ENCODE data around the gene CEP131.

The CEP131 gene

DNA sequence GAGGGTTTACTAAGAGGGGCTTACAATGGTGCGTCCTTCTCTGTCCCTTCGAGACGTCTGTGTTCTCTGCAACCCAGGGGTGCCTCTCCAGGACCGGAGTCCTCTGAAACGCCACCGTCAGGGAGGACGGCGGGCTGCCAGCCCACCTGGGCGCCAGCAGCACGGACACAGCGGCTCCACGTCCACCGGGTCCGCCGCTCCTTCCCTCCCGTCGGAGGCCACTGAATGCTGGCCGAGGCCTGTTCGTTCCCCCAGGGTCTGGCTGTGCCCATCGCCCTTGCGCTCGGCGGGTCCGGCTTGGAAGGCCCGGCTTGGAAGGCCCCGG, 15.7 kb upstream of the CEP131 start:
- no peak for DNase-seq

DNA sequence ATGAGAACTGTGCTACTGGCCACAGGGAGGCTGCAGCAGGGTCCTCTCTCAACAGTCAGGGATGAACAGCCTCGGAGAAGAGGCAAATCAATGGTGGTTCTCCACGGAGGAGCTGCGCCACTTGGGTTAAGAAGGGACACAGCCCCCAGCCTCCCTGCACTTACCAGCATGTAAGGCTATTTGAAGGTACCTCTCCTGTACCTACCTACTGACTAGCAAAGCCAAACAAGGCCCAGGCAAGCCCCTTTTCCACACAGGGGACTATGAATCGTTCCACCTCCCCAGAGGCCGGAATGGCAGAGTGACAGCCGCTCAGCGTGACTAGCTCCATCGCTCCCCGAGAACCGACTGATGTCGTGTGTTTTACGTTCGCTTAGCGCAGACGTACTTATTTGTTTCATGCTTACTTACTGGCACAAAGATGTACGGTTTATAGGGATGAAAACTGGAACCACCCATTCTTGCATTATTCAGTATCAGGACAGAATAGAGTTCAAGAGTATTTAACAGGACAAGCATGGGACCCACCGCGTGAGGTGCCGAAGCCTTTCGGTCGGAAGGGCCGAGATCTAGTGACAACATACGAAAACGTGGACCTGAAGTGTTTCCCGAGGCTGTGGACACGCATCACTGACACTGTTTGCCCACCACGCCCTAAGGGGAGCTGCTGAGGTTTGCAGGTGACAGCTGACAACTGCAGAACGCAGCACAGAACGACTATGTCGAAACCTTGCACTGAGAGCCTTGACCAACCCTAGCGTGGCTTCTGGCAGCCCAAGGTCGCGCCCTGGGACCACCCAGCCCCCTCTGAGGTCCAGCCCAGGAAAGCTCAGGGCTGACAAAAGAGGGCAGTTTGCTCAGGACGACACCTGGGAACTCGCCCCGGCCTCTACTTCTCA, 15.1 kb upstream of the CEP131 start:
- DNase-seq: no peak

DNA sequence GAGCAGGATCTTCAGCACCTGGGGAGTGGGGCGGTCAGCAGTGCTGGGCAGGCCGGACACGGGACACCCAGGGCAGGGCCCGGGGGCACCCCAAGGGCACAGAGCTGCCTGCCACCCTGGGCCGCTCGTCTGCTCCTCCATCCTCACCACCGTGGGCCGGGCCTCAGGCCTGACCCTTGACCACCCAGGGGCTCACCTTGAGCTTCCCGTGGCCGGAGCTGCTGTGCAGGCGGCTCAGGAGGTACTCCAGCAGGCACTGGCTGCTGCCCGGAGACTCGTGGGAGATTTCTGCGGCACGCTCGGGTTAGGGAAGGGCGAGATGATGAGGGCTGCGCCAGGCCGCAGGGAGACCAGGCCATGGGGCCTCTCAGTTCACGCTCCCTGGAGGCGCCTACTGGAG, 14.0 kb upstream of the CEP131 start:
- DNase-seq: no peak

DNA sequence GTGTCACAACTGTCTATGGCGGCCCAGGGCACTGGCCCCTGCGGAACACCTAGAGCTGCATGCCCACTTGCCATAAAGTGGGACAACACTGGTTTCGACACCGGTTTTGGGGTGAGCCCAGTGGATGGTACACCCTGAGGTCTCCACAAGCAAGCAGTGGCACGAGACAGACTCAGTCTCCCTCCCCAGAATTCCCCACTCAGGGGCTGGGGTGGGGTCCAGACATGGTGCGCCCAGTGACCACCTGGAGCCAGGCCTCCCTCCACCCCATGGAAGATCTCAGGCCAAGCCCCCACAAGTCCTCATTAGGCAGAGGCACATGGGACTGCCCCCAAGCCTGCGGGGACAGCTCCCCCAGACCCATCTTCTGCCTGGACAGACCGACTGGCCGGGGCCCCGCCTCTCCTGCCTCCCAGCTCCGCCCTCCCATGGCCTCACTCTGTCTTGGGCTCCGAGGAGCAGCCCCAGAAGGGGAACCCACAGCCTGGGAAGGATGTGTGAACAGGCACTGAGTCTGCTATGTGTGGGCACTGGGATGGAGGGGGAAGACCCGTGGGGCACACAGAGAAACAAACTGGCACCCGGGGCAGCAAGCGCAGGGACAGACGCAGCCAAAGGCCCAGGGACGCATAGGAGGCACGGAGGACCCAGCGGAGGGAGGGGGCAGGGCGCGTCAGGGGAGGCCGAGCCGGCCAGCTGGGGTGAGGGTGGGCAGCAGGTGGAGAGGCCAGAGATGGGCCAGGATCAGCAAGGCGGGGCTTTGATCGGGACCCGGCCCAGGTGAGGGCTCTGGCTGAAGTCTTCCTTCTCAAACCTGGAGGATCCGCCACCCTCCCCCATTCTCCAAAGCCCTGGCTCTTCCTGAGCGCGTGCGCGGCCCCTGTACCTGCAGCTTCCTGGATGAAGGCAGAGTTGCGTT, 13.3 kb upstream of the CEP131 start:
- peak in 2 of 3 donors; percentile 36 to 47 for DNase-seq

DNA sequence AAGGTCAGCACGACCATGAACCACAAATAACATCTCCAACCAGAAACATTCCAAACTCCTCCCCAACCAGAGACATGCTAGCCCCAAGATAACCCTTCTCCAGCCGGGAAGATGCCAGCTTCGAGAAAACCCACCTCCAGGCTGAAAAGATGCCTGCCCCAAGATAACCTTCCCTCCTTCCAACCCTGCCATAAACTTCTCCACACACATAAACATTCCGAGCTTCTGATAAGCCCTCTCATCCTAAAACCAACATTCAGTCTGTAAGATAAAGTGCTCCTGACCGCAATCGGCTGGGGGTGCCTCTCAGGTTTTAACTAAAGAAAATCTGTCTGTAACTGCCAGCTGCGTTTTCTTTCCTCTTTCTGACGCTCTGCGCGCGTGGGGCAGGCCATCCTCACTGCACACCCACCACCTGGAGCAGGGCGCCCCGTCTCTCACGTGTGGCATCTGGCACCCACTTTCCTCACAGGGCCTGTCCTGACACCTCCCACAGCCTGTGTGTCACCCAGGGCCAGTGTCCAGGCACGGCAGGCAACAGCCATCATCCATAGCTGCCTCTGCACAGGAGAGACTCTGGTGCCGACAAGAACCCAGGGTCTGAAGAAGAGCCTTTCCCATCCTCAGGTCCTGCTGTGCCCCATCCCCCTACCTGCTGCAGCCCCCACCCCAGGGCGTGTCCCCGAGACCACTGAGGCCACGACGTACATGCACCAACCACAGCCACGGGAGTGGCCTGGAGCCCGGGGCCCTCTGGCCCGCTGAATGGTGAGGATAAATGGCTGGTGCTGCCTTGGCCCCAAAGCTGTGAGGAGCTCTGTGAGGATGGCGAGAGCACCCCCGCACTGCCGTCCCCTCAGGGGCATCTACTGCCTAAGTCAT, 12.4 kb upstream of the CEP131 start:
- no peak for DNase-seq

DNA sequence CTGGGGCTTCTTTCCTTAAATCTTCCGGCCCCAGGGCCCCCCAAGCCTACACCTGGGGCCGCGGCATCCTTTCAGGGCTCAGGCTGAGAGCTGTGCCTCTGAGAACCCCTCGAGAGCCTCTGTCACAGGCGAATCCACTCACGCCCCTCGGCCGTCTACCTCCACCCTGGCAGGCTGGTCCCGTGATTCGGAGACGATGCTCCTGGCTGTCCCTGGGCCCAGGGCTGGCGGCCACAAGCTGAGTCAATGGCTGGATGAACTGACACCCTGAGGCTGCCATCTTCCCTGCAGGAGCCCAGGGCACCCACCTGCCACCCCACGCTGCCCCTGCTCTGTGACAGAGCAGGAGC, 11.7 kb upstream of the CEP131 start:
- DNase-seq: no peak

DNA sequence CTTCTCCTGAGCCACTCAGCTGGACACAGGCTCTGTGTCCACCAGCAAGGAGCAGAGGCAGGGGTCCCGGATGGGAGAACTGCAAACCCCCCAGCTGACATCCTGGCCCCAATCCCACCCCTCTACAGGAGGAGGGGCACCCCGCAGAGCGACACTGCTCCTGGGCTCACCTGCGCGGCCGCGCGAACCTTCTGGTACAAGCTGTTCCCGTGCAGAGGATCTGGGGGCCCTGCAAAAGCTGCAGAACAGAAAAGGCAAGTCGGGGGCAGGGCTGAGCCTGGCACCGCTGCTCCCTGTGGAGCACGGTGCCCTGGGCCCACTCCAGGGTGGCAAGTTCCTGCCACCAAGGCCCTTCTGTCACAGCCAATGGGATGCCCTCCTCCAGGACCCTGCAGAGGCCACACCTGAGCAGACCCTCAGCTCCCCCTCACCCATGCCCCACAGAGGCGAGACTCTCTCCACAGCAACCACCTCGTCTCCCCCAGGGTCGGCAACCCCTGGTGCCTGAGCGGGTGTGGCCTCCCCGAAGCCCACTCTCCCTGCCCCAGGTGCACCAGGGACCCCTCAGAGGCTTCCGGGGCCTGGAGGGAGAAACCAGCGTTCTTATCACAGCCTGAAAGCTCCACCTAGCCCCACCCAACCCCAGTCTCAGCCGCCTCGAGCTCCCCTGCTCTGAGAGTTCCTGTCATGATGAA, 11.2 kb upstream of the CEP131 start:
- DNase-seq: no peak

DNA sequence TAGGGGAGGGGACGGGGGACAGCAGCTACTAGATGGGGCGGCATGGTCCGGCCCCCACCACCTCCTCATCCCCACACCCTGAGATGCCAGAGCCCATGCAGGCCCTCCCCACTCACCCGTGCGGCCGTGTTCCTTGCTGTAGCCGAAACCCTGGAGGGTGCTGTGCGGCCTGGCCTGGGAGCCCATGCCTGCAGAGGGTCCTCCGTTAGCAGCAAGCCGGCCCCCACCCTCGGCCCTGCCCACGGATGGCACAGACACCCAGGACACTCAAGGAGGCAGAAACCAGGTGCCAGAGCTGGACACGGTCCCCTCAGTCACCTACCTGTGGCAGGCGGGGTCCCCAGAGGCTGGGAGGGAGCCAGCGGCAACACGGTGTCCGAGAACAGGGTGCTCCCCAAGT, 10.6 kb upstream of the CEP131 start:
- no peak for DNase-seq

DNA sequence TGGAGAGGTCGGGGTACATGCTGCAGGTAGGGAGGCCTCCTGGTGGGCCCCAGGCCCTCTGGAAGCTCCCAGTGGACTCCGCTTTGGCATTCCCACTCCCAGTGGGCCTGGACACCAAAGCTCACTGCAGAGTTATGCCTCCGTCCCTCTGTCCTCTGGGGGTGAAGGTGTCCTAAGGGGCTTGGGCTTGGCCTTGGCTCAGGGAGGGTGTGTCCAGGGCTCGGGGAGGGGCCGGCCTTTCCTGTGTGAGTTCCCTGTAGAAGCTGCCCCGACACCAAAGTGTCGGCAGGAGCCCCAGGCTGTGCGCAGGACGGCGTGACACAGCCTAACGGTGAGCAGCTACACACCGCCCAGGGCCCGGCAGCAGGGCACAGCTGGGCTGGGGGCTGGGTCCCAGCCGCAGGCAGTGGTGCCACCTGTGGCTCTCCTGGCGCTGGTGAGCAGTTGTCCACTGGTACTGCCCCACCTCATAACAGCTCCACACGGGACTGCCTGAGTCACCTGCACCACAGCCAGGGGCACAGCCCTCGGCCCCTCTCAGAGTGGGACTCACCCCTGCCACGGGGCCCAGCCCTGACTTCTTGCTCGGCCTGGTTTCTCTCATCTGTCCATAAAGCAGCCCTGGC, 10.0 kb upstream of the CEP131 start:
- DNase-seq: no peak

DNA sequence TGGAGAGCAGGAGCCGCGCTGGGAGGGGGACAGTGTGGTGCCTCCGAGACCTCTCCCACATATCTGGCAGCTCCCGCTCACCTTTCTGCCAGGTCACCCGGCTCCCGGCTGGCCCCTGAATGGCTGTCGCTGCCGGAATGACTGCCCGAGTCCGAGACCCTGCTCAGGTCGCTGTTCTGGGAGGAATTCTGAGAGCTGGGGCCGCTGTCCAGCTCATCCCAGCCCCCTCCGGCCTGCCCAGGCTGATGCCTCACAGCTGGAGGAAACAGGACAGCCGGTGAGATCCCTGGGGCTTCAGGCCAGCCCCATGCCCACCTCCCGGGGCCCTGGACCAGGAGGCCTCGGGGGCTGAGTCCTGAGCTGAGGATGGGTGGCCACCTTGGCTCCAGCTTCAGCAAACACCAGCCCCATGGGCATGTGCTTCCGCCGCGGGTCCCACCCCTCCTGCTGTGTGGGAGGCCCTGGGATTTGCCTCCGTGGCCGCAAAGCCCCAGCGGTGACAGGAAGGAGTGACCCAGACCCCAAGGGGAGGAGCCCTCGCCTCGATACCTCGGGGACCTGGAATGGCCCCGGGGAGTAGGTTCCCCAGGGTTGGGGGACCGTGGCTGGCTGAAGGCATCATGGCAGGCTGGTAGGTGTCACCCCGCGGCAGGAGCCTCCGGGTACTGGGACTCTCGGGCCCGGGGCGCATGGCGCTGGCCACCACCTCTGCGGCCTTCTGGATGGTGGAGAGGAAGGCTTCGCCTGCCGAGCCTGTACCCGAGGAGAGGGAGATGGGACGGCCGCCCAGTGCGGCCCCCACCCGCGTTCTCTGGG, 9.2 kb upstream of the CEP131 start:
- DNase-seq: no peak

DNA sequence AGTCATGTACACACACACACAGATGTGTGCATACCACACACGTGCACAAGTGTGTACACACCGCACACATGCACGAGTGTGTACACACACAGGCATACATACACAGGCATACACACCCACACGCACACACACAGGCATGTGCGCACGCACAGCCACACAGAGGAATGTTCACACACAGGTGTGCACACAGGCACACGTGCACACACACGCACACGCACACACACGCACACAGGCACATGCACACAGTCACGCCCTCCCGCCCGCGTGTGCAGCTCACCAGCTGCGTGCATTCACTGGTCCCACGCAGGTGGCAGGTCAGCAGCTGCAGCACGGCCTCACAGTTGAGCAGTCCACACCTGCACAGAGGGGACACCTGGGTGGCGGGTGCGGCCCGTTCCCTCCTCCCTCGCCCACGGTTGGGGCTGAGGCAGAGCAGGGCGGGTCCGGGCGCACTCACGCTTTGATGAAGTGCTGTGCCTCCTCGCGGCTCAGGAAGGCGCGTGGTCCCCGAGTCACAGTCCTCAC, 8.4 kb upstream of the CEP131 start:
- DNase-seq: no peak

DNA sequence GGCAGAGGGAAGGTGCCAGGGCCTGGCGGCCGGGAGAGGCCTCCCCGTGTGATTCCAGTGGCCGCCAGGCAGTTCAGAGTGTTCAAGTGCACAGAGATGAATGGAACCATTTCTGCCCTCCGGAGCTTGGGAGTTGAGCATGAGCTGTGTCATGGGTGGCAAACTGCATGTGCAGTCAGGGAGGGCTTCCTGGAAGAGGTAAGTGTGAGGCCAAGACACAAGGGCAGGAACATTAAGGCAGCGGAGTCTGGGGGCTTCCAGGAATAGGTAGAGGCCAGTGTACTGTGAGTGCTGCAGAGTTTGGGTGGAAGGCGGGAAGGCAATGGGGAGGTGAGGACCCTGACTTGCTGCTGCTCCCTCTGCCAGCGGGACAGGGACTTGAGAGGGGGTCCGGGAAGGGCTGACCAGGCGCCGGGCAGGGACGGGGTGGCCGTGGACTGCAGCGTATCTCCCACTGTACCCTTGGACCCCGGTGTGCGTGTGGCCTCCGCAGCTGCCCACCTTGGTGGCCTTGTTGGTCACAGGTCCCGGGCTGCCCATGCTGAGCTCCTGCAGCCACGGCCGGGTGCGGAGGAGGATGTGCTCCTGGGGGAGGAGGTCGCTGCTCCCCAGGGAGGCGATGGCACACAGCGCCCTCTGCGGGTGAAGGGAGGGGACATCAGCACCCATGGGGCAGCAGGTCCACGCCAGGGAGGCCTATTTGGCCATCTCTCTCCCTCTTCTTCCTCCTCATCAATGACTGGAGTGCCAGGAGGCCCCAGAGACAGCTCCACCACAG, 7.5 kb upstream of the CEP131 start:
- DNase-seq: peak in 2 of 3 donors; percentile 27 to 48

DNA sequence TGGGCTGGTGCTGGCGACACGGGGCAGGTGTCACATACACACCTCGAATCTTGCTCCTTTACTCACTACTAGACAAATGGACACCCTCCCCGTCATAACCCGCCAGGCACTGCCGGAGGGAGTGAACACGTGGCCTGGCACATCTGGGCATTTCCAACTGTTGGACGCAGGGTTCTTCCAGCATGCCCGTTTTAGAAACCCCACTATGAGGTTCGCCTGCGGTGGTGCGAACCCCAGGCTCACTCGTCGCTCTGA, 6.8 kb upstream of the CEP131 start:
- no peak for DNase-seq

DNA sequence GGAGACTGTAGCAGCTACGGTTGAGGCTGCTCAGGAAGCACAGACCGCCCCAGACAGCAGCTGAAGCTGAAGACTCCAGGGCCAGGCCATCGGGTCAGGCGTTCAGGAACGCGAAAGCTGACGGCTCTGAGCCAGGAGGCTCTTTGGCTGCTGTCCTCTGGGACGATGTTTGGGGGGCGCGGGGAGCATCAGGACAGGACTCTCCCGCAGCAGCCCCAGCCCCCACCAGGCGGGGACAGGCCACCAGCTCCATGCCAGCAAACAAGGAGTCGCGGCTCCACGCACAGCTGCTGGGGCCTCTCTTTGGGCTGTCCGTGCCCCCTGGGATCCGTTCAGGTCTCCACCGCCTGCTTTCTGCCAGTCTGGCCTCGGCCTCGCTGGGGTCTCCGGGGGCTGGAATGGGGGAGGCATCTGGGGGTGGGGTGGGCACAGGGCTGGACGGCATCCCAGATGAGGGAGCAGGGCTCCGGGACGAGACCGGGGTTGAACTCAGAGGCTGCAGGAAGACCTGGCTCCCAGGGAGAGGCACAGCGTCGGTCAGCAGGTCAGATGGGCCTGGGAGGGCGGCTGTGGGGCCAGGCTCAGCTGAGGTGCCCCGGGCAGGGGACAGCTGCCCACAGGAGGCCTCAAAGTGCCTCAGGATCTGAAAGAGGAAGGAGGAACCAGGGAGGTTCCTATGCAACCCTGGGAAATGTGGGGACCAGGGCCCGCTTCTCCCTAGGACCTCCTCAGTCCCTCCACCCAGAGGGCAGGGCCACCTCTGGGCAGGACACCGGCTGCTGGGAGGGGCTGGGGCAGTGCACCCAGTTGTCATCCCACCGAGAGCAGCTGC, 6.3 kb upstream of the CEP131 start:
- peak in 1 of 3 donors; percentile 27 for DNase-seq

DNA sequence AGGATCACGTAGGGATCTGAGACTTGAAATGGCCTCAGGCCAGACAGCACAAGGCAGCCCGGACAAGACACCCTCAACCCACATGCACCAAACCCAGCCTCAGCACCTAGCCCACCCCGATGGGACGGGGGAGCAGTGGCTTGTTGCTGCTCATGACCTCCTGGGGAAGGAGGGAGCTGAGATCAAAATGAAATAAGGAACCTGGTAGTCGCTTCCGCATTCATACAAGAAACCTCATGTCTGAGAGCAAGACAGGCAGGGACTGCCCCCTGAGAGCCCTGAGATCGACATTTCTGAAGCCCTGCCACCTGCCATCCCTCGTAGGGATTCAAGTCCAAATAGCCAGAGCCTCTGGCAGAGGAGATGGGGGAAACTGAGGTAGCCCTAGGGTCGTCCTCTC, 5.7 kb upstream of the CEP131 start:
- DNase-seq: peak; percentile 69 to 77 (median 76)

DNA sequence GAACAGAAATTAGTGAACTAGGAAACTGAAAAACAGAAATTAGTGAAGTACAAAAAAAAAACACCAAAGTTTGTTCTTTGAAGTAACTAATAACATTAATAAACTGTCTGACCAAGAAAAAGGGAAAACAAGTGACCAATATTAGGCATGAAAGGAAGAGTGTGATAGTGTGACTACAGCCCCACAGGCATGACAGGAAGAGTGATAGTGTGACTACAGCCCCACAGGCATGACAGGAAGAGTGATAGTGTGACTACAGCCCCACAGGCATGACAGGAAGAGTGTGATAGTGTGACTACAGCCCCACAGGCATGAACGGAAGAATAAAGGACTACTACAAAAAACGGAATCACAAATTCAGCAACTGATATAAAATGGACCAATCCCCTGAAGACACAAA, 4.9 kb upstream of the CEP131 start:
- DNase-seq: peak in 1 of 3 donors; percentile 22

DNA sequence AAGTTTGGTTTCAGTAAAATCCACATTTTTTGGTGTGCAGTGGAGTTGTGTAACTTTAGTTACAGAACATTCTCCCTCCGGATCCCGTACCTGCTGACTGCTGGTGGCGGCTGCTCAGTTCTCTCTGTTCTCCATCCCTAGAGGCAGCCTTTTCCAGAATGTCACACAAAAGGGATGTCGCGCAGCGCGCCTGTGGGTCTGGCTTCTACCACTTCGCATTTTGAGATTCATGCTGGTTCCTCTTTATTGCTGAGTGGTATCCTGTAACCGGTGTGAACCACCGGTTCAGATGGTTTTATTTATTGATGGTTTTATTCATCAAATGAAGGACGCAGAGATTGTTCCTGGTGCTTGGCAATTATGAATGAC, 981 bp upstream of the CEP131 start:
- peak; percentile 42 to 60 (median 56) for DNase-seq

DNA sequence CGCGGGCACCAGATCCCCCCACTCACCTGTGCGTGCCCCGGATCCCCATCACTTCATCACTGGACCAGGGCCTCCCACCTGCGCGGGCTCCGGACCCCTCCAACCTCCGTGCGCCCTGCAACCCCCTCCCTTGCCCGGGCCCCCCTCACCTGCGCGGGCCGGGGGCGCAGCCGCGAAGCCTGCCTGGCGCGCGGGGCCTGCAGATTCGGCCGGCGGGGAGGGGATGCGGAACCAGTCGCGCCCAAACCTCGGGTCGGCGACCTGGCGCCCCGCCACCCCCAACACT, 202 bp downstream of the CEP131 start:
- no peak for DNase-seq

DNA sequence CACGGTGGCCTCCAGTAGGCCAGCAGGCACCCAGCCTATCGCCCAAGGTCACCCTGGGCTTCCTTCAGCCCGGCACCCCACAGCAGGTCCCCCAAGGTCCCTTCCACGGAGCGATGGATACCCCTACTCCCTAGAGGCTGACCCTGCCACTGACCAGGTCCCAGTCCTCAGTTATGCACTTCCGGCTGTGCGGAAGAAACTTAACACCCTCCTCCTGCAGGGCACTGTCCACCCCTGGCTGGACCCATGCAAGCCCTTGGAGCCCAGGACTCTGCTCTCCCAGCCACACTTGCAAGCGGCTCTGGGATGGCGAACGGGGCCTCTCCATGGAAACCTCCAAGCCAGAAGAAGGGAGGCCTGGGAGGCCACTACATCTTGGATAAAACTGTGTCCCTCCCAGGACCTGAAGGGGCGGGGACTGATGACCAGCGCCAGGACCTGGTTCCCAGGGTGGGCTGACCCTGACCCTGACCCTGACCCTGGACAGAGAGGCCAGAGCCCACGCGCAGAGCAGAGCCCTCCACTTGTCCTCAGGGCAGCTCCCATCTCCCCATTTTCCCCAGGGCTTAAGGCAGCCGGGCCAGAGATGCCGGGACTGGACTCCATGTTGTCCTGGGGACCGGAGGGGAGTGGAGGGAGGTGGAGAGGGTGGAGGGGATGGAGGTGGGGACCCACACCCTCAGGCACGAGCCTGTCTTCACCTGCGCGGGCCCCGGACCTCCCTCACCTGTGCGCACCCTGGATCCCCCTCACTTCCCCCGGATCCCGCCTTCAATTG, 734 bp downstream of the CEP131 start:
- DNase-seq: no peak

Measured in suppressor macrophage treated with lipopolysaccharide for 1 hour (primary cell).